NCI-H526 (cell line): ENCODE results near the gene UMAD1.
"Not testable (repeated sequence)": the region's sequence is repeated elsewhere in the genome, so short reads cannot be mapped to it uniquely, and the experiment has no call there.

Experiments
- DNase-seq, 2 experiments: peaks; one replicate each; lab custom pipeline; 2025; lab: John Stamatoyannopoulos, UW

Gene UMAD1

GRCh38 chr7:7798510-7798909 is 158.0 kb downstream of the UMAD1 start:
- no peak for DNase-seq

GRCh38 chr7:7799138-7799537 is 158.6 kb downstream of the UMAD1 start:
- DNase-seq, result no peak

GRCh38 chr7:7802531-7802930 is 162.0 kb downstream of the UMAD1 start:
- DNase-seq, result no peak

DNA sequence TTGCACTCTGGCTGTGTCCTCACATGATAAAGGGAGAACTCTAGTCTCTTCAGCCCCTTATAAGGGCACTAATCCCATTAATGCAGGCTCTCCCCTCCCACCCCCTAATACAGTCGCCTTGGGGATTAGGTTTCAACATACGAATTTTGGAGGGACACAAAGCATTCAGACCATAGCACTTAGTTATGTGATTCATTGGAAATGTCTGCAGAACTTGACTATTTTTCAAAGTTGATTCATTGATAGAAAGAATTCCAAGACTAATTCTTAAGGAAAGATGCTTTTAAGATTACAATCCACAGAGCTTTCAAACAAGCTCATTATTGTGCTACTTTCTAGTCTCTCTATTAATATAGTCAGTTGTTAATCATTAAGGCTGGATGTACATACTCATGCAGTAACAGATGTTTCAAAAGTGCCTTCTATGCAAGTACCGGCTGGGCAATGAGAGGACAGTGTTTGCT is 163.2 kb downstream of the UMAD1 start:
- no peak for DNase-seq

DNA sequence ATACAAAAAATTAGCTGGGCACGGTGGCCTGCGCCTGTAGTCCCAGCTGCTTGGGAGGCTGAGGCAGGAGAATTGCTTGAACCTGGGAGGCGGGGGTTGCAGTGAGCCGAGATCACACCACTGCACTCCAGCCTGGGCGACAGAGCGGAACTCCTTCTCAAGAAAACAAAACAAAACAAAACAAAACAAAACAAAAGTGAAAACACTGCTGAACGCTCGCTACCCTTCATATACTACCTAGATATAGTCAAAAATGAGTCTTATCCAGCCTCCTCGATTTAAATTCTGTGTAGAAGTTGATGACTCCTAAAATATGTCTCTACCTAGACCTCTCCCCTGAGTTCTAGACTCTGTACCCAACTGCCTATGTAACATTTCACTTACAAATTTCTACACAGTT is 164.3 kb downstream of the UMAD1 start:
- not testable (repeated sequence) for DNase-seq

GRCh38 chr7:7805511-7806153 is 165.1 kb downstream of the UMAD1 start:
- no peak for DNase-seq

GRCh38 chr7:7808156-7808555 is 167.6 kb downstream of the UMAD1 start:
- DNase-seq, result no peak

- no peak for DNase-seq
These were observed 168.1 kb downstream of the UMAD1 start for GRCh38 chr7:7808626-7809025.

- no peak for DNase-seq
These were observed 169.8 kb downstream of the UMAD1 start for GRCh38 chr7:7810380-7810779.

- no peak for DNase-seq
These were observed 170.3 kb downstream of the UMAD1 start for GRCh38 chr7:7810826-7811225.

- DNase-seq, result no peak
These were observed 171.6 kb downstream of the UMAD1 start for GRCh38 chr7:7812112-7812511.

DNA sequence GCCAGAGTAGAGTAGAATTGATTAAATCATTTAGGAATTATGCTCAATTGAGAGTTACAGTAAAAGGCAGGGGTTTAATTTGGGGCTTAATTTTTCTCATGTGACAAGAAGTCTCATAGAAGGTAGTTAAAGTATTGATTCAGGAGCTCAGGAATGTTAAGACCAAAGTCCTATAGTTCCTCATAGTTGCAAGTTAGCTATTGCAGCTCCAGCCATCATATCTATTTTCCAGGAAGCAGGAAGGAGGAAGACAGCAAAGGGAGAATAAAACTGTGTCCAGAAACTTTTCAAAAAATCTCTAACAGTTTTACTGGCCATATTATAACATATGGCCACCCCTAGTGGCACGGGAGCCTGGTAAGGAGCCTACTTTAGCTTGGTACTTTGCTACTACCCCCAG is 174.8 kb downstream of the UMAD1 start:
- no peak for DNase-seq

DNA sequence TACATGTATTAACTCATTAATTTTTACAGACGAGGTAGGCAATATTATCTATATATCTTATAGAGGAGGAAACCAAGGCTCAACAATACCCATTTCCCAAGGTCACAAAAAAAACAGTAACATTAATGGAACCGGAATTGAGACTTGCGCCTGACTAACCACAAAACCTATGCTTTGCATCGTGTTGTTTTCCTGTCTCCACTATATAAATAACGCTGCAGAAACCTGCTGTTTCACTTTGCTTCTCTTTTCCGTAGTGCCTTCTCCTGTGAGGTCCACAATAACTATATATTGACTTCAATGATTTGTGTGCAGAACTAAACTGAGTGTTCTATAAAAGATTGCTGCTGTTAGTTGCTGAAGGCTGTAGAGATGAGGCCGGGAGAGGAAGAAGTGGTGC is 175.5 kb downstream of the UMAD1 start:
- no peak for DNase-seq

DNA sequence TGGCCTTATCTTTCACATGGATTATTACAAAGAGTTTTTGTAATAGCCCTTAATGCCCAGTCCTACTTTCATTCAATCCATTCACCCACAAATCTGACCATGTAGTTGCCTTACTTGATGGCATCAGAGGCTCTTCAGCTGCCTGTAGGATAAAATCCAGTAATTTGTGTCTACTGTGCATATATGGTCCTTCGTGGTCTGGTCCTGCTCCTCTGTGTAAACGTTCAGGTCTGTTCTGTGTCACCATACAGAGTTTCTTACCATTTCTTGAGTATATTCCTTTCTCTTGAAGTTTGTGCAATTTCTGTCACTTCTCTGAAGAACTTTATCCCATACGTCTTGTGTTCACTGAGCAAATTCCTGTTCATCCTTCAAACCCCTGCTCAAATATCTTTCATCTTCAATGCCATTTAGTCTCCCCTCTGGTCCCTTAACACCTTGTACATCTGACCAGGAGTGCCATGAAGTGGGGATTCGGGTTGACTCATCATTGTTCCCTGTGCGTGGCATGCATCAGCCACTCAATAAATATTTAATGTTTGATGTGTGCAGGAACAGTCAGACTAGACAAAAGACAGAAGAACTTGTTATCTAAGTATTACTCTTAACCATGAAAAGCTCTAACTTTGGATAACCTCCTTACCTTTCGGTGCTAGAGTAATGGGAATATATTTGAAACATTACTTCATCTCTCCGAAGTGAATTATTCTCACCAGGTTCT is 176.4 kb downstream of the UMAD1 start:
- DNase-seq, result no peak

GRCh38 chr7:7817748-7818147 is 177.2 kb downstream of the UMAD1 start:
- DNase-seq, result no peak

DNA sequence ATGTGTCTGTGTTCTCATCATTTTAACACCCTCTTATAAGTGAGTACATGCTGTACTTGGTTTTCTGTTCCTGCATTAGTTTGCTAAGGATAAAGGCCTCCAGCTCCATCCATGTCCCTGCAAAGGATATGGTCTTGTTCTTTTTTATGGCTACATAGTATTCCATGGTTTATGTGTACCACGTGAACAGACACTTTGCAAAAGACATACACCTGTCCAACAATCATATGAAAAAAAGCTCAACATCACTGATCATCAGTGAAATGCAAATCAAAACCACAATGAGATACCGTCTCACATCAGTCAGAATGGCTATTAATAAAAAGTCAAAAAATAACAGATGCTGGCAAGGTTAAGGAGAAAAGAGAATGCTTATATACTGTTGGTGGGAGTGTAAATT is 177.6 kb downstream of the UMAD1 start:
- DNase-seq, result not testable (repeated sequence)

- DNase-seq, result no peak
These were observed 179.1 kb downstream of the UMAD1 start for GRCh38 chr7:7819442-7820247.

- no peak for DNase-seq
These were observed 179.9 kb downstream of the UMAD1 start for GRCh38 chr7:7820409-7820808.

GRCh38 chr7:7820939-7821338 is 180.4 kb downstream of the UMAD1 start:
- no peak for DNase-seq

DNA sequence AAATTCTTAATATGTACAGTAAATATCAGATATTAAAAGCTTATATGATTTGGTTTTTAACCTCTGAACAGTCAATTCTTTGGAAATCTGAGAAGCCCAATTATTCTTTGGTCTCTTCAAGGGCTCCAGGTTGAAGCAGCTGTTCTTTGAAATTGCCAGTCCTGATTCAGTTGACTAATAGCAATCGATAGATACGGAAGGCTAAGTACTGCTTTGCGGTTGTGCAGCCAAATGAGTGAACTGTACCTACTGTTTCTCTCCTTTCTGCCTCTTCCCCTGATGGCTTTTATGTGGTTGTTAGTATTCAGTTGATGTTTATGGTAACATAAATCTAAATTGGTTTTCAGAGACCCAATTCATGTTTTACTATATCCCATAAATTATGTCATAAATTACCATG is 181.0 kb downstream of the UMAD1 start:
- no peak for DNase-seq

DNA sequence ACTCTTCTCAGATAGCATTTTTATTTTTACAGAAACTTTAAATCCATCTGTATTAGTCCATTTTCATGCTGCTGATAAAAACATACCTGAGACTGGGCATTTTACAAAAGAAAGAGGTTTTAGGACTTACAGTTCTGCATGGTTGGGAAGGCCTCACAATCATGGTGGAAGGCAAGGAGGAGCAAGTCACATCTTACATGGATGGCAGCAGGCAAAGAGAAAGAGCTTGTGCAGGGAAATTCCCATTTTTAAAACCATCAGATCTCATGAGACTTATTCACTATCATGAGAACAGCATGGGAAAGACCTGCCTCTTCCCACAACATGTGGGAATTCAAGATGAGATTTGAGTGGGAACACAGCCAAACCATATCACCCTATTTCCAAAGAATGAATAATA is 184.7 kb downstream of the UMAD1 start:
- not testable (repeated sequence) for DNase-seq

GRCh38 chr7:7829667-7830066 is 189.1 kb downstream of the UMAD1 start:
- no peak for DNase-seq
